Peyer's patch (tissue), 4 donors: ENCODE data around the gene RFX4. TPM values are rescaled to one million over a fixed set of nuclear protein-coding genes. Genes with fewer than 3 reads are reported as not detected.

Experiments used
- DNase-seq, 3 donors: peaks; one replicate each; pipeline ENCODE4 v3.0.0-alpha.2; 2017 to 2019
- H3K27ac ChIP-seq, 4 donors: fragments of 200-600 bp; sonication (generic); one replicate each; pipeline ENCODE4 v1.5.1; 2016 to 2019
- H3K27me3 ChIP-seq, 2 donors: fragments of 200-600 bp; sonication (generic); one replicate each; pipeline ENCODE4 v1.5.1; 2019
- H3K36me3 ChIP-seq, 3 donors: fragments of 200-600 bp; sonication (generic); one replicate each; pipeline ENCODE4 v1.5.1; 2016 to 2019
- H3K4me1 ChIP-seq, 4 donors: fragments of 200-600 bp; sonication (generic); one replicate each; pipeline ENCODE4 v1.5.1; 2016 to 2019
- H3K4me3 ChIP-seq, 4 donors: fragments of 200-600 bp; sonication (generic); 1 replicate in 3 of 4; 2 replicates in 1 of 4; pipeline ENCODE4 v1.5.1; 2016 to 2019; ENCODE audit warnings: mild to moderate bottlenecking in 1 of 4
- H3K9me3 ChIP-seq, 4 donors: fragments of 200-600 bp; sonication (generic); one replicate each; pipeline ENCODE4 v1.5.1; 2016 to 2019; ENCODE audit warnings: mild to moderate bottlenecking in 1 of 4
- POLR2A ChIP-seq, 2 donors: fragments of 450-650 bp; IDR thresholded peaks; one replicate each; pipeline ENCODE4 v1.5.1; 2017; ENCODE audit warnings: antibody characterized with exemption in 2 of 2, mild to moderate bottlenecking in 2 of 2, moderate library complexity in 2 of 2
- total RNA-seq, 4 donors: library from RNA; depleted of rRNA; stranded (reverse); fragments of >200 nt; gene quantifications; one replicate each; pipeline ENCODE4 v1.1.0, GENCODE V29; 2016
- TF ChIP-seq, protein P1 (sequence below), 6 experiments: fragments of 450-650 bp in 4 of 6; fragments of 200-600 bp in 2 of 6; sonication (generic) in 1 of 6; IDR thresholded peaks; one replicate each; pipeline ENCODE4 v1.5.1; 2017 to 2019; ENCODE audit warnings: antibody characterized with exemption in 6 of 6, mild to moderate bottlenecking in 3 of 6, moderate library complexity in 1 of 6

The RFX4 gene
- total RNA-seq, 4 donors from 2014 or later: not detected

DNA sequence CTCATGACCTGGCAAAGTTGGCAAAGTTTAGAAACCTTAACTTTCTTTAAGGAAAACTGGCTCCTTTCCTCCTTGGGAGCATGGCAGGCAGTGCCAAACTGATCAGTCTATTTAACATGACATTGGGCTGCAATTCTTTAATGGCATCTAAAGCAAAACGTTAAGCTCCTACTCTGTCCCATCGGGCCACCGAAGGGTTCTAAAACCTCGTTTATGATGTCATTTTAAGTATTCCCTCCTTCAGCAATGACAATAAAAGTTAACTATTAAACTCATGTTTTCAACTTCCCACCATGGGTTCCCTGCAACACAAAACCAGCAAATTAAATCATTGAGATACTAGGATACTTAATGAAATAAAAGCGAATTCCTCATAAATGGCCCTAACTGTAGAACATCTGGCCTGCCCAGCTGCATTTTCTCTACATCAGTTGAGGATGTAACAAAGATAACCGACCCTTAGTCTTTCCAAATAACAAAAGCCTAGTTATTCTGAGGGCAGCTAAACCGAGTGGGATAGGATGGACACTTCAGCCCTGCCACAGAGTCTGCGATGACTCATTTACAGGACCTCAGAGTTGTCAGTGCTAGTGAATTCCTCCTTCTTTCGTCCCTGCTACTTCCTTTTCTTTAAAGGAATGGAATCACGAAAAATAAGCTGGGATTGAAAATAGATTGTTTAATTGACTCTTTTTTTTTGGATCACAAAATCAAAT, 157.2 kb downstream of the RFX4 start:
- TF ChIP-seq, protein P1, sequence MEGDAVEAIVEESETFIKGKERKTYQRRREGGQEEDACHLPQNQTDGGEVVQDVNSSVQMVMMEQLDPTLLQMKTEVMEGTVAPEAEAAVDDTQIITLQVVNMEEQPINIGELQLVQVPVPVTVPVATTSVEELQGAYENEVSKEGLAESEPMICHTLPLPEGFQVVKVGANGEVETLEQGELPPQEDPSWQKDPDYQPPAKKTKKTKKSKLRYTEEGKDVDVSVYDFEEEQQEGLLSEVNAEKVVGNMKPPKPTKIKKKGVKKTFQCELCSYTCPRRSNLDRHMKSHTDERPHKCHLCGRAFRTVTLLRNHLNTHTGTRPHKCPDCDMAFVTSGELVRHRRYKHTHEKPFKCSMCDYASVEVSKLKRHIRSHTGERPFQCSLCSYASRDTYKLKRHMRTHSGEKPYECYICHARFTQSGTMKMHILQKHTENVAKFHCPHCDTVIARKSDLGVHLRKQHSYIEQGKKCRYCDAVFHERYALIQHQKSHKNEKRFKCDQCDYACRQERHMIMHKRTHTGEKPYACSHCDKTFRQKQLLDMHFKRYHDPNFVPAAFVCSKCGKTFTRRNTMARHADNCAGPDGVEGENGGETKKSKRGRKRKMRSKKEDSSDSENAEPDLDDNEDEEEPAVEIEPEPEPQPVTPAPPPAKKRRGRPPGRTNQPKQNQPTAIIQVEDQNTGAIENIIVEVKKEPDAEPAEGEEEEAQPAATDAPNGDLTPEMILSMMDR (IDR thresholded peaks at IDR 0.05): no peak
- no peak overlapping the region for H3K27ac ChIP-seq
- no peaks in the 10 kb centered on the region for H3K9me3 ChIP-seq
- no peak for DNase-seq
- H3K4me1 ChIP-seq: peaks cover 0 to 6% (median 0%) of the 10 kb centered on the region in 4 donors
- H3K4me3 ChIP-seq: no peak overlapping the region
- no peaks in the 10 kb centered on the region for H3K27me3 ChIP-seq
- H3K36me3 ChIP-seq: no peaks in the 10 kb centered on the region

DNA sequence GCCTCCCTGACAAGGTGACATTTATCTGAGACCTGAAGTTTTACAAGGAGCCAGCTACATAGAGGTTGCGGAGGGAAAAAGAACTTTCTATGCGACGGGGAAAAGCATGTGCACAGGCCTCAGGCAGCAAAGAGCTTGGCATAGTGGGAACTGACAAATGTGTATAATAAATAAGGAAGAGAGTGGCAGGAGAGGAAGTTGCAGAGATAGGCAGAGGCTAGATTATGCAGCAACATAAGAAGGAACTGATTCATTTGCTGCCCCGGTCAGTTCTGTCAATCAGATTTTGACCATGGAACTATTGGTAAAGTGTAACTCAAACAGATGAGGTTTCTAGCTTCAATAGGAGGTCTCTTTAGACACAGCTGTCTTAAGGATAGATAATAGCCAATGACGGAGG, 158.0 kb downstream of the RFX4 start:
- Histone ChIP-seq H3K27me3 (no peaks in the 10 kb centered on the region), H3K4me3 (no peak overlapping the region), H3K27ac (no peak overlapping the region), H3K4me1 (peaks cover 0 to 6% (median 0%) of the 10 kb centered on the region in 4 donors), H3K9me3 (no peaks in the 10 kb centered on the region), H3K36me3 (no peaks in the 10 kb centered on the region)
- TF ChIP-seq POLR2A (IDR thresholded peaks at IDR 0.05): no peak
- TF ChIP-seq, protein P1 (IDR thresholded peaks at IDR 0.05): no peak
- DNase-seq: no peak

DNA sequence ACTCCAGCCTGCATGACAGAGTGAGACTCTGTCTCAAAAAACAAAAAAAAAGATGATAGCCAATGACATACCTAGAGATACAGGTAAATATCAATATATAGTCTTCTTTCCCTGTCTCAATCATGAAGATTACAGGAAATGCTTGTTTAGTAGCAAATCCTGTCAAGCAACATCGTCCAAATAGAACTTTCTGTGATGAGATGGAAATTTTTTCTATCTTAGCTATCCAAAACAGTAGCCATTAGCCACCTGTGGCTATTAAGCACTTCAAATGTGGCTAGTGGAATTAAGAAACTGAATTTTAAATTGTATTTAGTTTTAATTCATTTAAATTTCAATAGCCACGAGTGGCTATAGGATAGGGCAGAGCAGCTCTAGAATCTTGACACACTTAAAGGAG, 158.4 kb downstream of the RFX4 start:
- H3K27ac ChIP-seq: no peak overlapping the region
- TF ChIP-seq POLR2A (IDR thresholded peaks at IDR 0.05): no peak
- TF ChIP-seq, protein P1 (IDR thresholded peaks at IDR 0.05): no peak
- peaks cover 0 to 6% (median 0%) of the 10 kb centered on the region in 4 donors for H3K4me1 ChIP-seq
- H3K27me3 ChIP-seq: no peaks in the 10 kb centered on the region
- no peaks in the 10 kb centered on the region for H3K36me3 ChIP-seq
- H3K9me3 ChIP-seq: no peaks in the 10 kb centered on the region
- no peak overlapping the region for H3K4me3 ChIP-seq
- DNase-seq: no peak

- TF ChIP-seq, protein P1 (IDR thresholded peaks at IDR 0.05): no peak
- Histone ChIP-seq H3K4me1 (peaks cover 0 to 6% (median 0%) of the 10 kb centered on the region in 4 donors), H3K36me3 (no peaks in the 10 kb centered on the region), H3K27me3 (no peaks in the 10 kb centered on the region), H3K27ac (no peak overlapping the region), H3K9me3 (no peaks in the 10 kb centered on the region), H3K4me3 (no peak overlapping the region)
- DNase-seq: no peak
Observed at GRCh38 chr12:106743270-106743988, 160.6 kb downstream of the RFX4 start.

DNA sequence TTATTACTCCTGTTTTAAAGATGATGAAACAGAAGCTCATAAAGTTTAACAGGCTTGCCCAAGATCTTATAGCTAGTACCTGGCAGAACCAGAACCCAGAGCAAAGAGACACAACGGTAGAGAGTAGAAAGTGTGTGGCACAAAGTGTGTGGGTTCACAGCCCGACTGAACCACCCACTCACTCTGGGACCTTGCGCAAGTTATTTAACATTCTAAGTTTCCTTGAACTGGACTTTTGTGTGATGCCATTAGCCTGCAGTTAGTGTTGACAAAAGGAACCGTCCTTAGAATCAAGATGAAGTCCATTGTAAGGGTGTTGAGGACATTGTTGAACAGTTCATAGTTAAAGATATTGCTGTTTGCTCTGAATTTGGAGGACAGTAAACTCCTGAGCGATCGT, 161.8 kb downstream of the RFX4 start:
- Histone ChIP-seq H3K27ac (no peak overlapping the region), H3K9me3 (no peaks in the 10 kb centered on the region), H3K4me1 (peaks cover 0 to 6% (median 0%) of the 10 kb centered on the region in 4 donors), H3K36me3 (no peaks in the 10 kb centered on the region), H3K4me3 (no peak overlapping the region), H3K27me3 (no peaks in the 10 kb centered on the region)
- no peak for TF ChIP-seq POLR2A (IDR thresholded peaks at IDR 0.05)
- TF ChIP-seq, protein P1 (IDR thresholded peaks at IDR 0.05): no peak
- DNase-seq: no peak
